Measurements from ENCODE around the gene PLAAT5. TPM values are rescaled to one million over a fixed set of nuclear protein-coding genes. Genes with fewer than 3 reads are reported as not detected.

Gene PLAAT5
- total and polyA plus RNA-seq, 12 donors, result 0.64 to 7.2 (median 1.6) TPM

DNA sequence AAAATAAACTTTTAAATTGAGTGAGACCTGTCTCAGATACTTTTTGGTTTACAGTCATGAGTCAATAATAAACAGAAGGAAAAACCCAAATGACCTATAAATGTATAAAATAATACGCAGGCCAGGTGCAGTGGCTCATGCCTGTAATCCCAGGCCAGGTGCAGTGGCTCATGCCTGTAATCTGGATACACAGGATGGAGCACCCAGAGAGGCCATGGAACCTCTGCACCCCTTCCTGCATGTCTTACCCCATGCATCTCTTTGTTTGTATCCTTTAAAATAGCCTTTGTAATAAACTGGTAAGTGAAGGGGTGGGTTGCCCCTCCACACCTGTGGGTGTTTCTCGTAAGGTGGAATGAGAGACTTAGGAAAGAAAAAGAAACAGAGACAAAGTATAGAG is 36.7 kb upstream of the PLAAT5 start:
- intact Hi-C loops (cut with DNase I), result no loop called here
- TF ChIP-seq, protein P1, sequence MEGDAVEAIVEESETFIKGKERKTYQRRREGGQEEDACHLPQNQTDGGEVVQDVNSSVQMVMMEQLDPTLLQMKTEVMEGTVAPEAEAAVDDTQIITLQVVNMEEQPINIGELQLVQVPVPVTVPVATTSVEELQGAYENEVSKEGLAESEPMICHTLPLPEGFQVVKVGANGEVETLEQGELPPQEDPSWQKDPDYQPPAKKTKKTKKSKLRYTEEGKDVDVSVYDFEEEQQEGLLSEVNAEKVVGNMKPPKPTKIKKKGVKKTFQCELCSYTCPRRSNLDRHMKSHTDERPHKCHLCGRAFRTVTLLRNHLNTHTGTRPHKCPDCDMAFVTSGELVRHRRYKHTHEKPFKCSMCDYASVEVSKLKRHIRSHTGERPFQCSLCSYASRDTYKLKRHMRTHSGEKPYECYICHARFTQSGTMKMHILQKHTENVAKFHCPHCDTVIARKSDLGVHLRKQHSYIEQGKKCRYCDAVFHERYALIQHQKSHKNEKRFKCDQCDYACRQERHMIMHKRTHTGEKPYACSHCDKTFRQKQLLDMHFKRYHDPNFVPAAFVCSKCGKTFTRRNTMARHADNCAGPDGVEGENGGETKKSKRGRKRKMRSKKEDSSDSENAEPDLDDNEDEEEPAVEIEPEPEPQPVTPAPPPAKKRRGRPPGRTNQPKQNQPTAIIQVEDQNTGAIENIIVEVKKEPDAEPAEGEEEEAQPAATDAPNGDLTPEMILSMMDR (IDR thresholded peaks at IDR 0.05), result no peak
- ATAC-seq, result no peak

DNA sequence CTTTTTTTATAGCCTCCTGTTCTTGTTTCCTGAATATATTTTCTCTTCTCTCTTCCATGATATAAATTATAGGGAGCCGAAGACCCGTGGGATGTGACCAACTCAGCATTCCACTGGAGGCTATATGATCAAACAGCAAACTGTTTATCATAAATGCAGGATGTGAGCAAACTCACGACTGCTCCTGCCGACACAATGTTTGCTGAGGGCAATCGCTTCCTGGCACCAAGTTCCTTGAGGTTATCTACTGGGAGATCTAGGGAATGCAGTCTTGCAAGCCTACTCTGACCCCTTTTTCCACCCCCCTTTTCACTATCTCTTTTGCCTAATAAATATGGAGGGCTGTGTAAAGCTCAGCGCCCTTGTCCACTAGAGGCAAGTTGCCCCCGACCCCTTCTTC is 32.2 kb upstream of the PLAAT5 start:
- intact Hi-C loops (cut with DNase I), result no loop called here
- Histone ChIP-seq H3K36me3 (no peaks in the 10 kb centered on the region), H3K27me3 (peaks cover 0 to 6% (median 0%) of the 10 kb centered on the region in 7 donors), H3K4me3 (no peak overlapping the region), H3K4me1 (no peaks in the 10 kb centered on the region), H3K27ac (no peak overlapping the region), H3K9me3 (peaks cover 0 to 18% (median 0%) of the 10 kb centered on the region in 11 donors)
- TF ChIP-seq, protein P1 (IDR thresholded peaks at IDR 0.05), result no peak
- ATAC-seq (no peak), DNase-seq (no peak)
- 80 to 87% methylated on average over 7 of the region's 7 CpGs for WGBS, 2 donors

More for the DNA sequence above, 36.7 kb upstream of the PLAAT5 start:
- Histone ChIP-seq H3K4me3 (no peak overlapping the region), H3K27me3 (peaks cover 0 to 6% (median 0%) of the 10 kb centered on the region in 7 donors), H3K4me1 (peaks cover 0 to 15% (median 0%) of the 10 kb centered on the region in 9 donors), H3K9me3 (peaks cover 0 to 17% (median 0%) of the 10 kb centered on the region in 11 donors), H3K27ac (no peak overlapping the region), H3K36me3 (no peaks in the 10 kb centered on the region)
- WGBS, 2 donors, result 88 to 94% methylated on average over 2 of the region's 2 CpGs
- no peak for DNase-seq

DNA sequence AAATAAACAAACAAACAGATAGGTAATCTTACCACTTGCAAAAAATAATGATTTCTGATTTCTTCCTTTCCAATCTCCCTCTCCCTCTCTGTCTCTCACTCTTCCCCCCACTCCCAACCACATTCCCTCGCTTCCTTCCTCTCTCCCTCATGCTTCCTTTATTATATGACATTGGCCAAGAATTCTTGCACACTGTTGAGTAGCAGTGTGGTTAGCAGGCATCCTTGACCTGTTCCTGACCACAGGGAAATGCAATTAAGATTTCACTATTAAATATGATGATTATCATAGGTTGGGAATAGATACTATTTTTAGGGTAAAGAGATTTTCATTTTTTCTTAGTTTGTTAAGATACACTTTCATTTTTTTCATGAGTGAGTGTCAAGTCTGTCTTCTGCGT is 30.9 kb upstream of the PLAAT5 start:
- Histone ChIP-seq H3K4me1 (no peaks in the 10 kb centered on the region), H3K27me3 (no peaks in the 10 kb centered on the region), H3K9me3 (peaks cover 0 to 18% (median 0%) of the 10 kb centered on the region in 11 donors), H3K4me3 (no peak overlapping the region), H3K36me3 (no peaks in the 10 kb centered on the region), H3K27ac (no peak overlapping the region)
- DNase-seq, result no peak
- WGBS, 2 donors, result 80 to 84% methylated on average over 2 of the region's 2 CpGs
- TF ChIP-seq, protein P1 (IDR thresholded peaks at IDR 0.05), result no peak
- intact Hi-C loops (cut with DNase I), result loop anchor here in 1 of 10 donors (1.0 kb wide), 1 partner anchor 10 kb away; no protein-coding TSS in a partner anchor
- no peak for ATAC-seq

DNA sequence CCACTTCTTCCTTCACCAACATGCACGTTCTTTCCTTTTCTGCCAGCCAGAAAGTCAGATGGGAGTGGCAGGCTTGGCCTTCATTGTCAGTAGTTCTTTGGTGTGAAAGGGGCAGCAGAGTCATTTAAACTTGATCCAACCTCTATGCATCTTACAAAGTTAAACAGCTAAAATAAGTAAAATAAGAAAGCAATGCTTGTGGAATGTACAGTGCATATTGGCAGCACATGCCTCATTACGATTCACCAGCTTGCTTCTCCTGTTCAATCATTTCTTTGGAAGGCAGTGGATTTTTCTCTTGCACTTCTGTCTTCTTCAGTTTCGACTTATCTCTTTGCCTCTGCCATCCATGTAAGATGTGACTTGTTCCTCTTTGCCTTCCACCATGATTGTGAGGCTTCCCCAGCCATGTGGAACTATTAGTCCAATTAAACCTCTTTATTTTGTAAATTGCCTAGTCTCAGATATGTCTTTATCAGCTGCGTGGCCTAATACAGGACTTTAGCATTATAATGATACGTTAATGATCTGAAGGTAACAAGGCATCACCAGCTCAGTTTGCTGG is 29.7 kb upstream of the PLAAT5 start:
- no peaks in the 10 kb centered on the region for H3K27me3 ChIP-seq
- H3K4me3 ChIP-seq, result no peak overlapping the region
- no peaks in the 10 kb centered on the region for H3K4me1 ChIP-seq
- H3K36me3 ChIP-seq, result no peaks in the 10 kb centered on the region
- intact Hi-C loops (cut with DNase I), result loop anchor here in 1 of 10 donors (1.0 kb wide), 1 partner anchor 12 kb away; no protein-coding TSS in a partner anchor
- WGBS, 2 donors, result 82 to 85% methylated on average over 5 of the region's 5 CpGs
- no peak overlapping the region for H3K27ac ChIP-seq
- TF ChIP-seq, protein P1 (IDR thresholded peaks at IDR 0.05), result no peak
- ATAC-seq (no peak), DNase-seq (no peak)
- H3K9me3 ChIP-seq, result peaks cover 0 to 18% (median 0%) of the 10 kb centered on the region in 11 donors

Data from heart right ventricle (tissue), 16 donors.